CD4-positive, alpha-beta T cell treated with Interleukin-6 for 4 hours (primary cell): ENCODE measurements around the gene TAAR6.
"Not testable (repeated sequence)": the region's sequence is repeated elsewhere in the genome, so short reads cannot be mapped to it uniquely, and the experiment has no call there.

Experiments used
- DNase-seq: peaks from one replicate; pipeline ENCODE4 v3.0.0-alpha.2; 2020; ENCODE audit warnings: mixed read lengths

Gene TAAR6

DNA sequence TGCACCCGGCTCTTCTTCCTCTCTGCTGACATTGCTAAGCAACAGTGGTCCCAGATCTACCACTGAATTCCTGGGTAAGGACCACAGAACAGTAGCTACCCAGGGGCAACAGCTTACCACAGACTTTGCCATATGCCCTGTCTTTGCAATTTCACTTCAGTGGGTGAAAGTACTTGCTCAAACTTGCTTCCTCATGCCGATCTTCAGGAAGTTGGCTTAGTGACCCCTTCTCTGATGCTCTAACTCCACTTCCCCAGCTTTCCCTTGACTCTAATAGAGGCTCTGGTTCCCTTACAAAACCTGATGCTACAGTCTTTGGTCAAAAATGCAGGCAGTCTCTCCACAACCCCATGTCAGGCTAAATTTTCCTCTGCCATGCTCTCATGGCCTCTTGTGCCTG is 22.7 kb downstream of the TAAR6 start:
- DNase-seq = no peak

DNA sequence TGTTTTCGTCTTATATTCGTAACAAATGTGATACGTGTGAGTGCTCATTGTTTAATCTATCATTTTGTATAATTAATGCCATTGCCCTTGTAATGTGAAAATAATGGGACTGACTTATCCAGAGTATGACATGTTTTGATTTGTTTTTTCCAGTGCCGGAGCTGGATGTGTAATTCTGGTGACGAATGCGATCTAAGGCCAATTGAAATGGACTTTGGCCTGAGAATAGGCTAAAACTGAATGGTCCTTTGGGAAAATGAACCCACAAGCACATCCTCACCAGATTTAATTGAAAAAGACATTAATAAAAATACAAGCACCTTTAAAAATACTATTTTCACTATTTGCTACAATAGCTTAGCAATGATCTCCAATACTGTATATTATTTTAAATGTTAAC is 26.1 kb downstream of the TAAR6 start:
- no peak for DNase-seq

DNA sequence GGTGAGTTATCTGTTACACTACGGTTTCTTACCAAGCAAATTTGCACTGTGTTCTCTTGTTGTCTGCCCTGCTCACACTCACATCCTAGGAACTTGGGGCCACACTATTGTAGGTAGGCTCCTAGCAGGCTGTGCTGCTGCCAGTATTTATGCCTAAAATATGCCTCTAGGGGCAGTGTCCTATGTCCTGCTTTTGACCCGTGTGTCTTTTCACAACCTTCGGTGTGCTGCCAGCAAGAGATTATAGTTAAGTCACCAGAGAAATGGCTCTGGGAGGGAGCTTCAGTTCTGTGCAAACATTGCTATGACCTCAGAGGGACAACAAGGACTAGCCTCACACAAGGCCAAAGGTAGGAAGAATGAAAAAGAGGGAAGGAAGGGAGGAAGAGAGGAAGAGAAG is 28.4 kb downstream of the TAAR6 start:
- no peak for DNase-seq

DNA sequence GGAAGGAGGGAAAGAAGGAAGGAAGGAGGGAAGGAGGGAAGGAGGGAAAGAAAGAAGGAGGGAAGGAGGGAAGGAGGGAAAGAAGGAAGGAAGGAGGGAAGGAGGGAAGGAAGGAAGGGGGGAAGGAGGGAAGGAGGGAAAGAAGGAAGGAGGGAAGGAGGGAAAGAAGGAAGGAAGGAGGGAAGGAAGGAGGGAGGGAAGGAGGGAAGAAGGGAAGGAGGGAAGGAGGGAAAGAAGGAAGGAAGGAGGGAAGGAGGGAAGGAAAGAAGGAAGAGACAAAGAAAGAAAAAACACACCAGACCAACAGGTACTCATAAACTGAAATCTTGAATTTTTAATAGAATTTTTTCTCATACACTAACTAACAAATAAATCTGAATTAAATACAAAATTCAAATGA is 30.8 kb downstream of the TAAR6 start:
- DNase-seq = not testable (repeated sequence)

DNA sequence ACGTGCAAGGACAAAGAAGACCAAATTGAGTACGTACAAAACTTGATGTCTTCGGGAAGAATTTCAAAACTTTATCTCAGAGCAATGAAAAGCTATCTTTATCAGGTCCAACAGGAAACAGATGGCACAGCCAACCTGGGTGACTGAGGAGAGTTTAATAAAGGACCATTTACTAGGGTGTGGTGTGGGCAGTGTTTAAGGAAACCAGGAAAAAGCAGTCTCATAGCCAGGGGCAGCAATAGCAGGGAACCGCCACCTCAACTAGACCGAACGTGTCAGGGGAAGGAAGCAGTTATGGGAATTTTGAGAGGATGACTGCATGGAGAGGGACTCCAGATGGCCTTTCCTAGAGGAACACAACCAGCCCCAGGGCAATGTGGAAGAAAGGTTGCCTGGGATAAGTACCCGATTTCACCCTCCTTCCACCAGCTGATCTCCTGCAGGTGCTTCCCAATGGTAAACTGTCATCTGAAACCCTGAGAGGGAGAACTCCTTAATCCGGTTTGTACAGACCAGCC is 34.6 kb downstream of the TAAR6 start:
- no peak for DNase-seq

DNA sequence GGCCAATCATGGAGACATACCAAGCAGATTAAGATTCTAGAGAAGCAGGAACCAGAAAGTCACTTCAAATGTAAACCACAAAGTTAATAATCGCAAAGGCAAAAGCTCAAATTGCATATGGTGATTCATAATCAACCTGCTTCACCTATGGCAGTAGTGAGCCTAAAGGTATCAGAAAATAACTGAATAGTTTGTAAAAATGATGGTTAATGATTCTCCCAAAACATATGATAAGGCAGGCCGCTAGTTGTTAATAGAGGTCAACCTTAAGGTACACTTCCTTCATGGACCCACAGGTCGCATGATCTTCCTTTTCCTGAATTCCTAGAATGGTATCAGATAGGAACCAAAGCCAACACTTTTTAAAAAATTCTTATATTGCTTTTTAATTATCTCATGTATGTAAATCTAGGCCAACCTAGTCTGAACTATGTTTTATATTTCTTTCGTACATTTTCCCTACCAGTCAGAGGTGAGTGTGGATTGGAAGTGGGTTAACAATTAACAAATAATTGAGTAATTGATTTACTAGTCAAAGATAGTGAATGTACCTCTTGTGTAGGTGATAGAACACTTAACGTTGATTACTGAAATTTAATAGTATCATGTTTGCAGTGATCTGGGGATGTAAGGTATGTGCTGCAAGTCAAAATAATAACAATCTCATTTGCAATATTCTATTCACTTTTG is 37.6 kb downstream of the TAAR6 start:
- DNase-seq = no peak

DNA sequence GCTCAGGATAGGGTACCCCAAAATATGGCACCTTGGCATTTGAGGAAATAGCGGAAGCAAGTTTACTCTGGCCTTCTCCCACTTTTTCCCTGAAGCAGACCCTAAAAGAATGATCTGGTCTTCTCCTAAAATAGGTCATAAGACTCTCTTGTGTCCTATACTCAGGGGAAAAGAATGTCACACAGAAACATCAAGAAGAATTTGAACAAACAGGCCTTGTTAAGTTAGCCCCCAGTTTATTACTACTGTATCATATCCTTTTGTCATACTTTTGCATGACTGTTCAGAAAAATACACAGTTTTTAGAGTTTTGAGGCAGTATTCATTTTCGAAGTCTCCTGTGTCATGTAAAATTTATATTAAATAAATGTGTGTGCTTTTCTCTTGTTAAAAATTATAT is 41.5 kb downstream of the TAAR6 start:
- no peak for DNase-seq

DNA sequence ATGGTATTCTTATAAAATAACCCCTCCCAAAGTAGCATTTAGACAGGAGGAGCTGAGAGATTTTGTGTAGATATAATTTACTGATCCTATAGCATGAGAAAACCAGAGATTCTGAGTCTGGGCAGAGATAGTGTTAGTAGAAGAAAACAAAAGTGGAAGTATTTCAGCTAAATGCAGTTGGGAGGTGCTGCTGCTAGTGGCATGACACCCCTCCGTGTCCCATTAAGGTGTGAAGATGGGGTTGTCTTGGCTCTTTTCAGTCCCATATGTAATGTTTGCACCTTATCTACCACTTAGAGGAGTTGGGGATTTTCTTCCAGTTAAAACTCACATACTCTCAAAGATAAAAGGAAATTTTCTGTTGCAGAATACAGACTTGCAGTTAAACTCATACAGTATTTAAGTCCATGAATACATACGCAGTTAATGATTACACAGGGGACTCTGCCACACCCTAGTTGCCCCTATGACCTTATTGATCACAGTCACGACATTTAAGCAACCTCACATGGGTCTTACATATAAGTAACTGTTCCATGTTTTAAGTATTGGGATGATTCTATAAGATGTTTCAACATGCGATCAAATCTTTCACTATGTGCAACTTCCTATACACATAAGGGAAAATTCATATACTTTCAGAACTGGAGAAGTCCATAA is 42.5 kb downstream of the TAAR6 start:
- no peak for DNase-seq

DNA sequence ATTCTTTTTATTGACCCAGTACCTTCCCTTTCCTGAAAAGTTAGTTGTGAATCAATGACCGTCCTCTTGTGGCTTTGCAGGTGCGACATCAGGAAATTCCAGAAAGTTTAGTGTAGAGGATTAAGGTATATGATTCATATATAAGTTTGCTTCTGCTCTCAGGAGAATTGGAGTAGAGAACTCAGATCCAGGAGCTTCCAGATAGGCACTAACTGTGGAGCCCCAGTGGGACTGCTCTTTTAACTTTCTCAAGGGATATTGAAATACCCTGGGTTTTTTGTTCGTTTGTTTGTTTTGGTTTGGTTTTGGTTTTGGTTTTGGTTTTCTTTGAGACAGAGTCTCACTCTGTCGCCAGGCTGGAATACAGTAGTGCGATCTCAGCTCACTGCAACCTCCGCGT is 44.4 kb downstream of the TAAR6 start:
- no peak for DNase-seq

DNA sequence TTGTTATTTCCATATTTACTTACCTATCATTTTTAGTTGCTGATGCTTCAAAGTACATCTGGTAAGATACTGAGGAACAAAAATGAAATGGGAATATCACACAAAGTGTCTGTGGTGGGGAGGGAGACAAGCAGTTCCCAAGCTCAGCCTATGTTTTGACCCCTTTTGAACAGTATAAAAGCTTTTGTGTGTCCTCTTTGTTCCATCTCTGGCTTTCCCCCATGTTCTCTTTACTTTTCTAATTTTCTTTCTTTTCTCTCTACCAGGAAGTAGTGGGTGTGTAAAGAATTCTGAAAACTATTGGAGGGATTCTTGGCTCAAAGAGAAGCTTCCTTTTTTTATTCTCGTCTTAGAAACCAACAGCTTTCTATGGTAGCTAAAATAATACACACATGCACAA is 46.6 kb downstream of the TAAR6 start:
- no peak for DNase-seq
